ENCODE data around the gene HORMAD2. TPM values are rescaled to one million over a fixed set of nuclear protein-coding genes. Genes with fewer than 3 reads are reported as not detected.

The HORMAD2 gene
- total RNA-seq, 1 donor from 2014 or later, result not detected

GRCh38 chr22:30117256-30117655, 37.0 kb downstream of the HORMAD2 start:
- Histone ChIP-seq H3K4me3 (no peak overlapping the region), H3K4me1 (no peaks in the 10 kb centered on the region), H3K27me3 (ENCODE audit: low read depth) (peaks cover 31% of the 10 kb centered on the region), H3K27ac (replicated peaks) (no peak overlapping the region), H3K9me3 (replicated peaks) (no peaks in the 10 kb centered on the region), H3K36me3 (no peaks in the 10 kb centered on the region)
- intact Hi-C loops (cut with micrococcal nuclease), result no loop called here
- DNase-seq, result no peak
- no peak for TF ChIP-seq CTCF (IDR thresholded peaks at IDR 0.05; ENCODE audit: borderline replicate concordance)

- intact Hi-C loops (cut with micrococcal nuclease), result no loop called here
- TF ChIP-seq CTCF (IDR thresholded peaks at IDR 0.05; ENCODE audit: borderline replicate concordance), result no peak
- no peaks in the 10 kb centered on the region for H3K36me3 ChIP-seq
- H3K4me1 ChIP-seq, result no peaks in the 10 kb centered on the region
- no peak overlapping the region for H3K4me3 ChIP-seq
- H3K27me3 ChIP-seq (ENCODE audit: low read depth), result peaks cover 42% of the 10 kb centered on the region
- H3K9me3 ChIP-seq (replicated peaks), result no peaks in the 10 kb centered on the region
- no peak for DNase-seq
- no peak overlapping the region for H3K27ac ChIP-seq (replicated peaks)
These were observed 38.0 kb downstream of the HORMAD2 start for GRCh38 chr22:30118291-30118690.

DNA sequence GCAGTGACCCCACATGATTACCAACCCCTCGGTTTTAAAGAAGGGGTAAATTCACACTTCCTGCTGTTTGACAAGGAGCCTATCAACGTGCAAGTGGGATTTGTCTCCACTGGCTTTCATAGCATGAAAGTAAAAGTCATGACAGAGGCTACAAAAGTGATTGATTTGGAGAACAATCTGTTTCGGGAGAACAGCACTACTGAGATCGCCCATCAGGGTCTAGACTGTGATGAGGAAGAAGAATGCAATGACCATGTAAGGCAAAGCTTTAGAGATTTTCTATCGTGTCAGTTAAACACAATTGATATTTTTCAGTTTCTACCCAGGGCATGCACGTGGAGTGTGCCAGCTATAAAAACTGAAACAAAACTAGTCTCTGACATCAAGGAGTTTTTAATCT, 41.7 kb downstream of the HORMAD2 start:
- intact Hi-C loops (cut with micrococcal nuclease), result no loop called here
- no peak for DNase-seq
- no peaks in the 10 kb centered on the region for H3K9me3 ChIP-seq (replicated peaks)
- no peak overlapping the region for H3K27ac ChIP-seq (replicated peaks)
- no peak overlapping the region for H3K4me3 ChIP-seq
- peaks cover 74% of the 10 kb centered on the region for H3K27me3 ChIP-seq (ENCODE audit: low read depth)
- no peak for TF ChIP-seq CTCF (IDR thresholded peaks at IDR 0.05; ENCODE audit: borderline replicate concordance)
- H3K4me1 ChIP-seq, result no peaks in the 10 kb centered on the region
- H3K36me3 ChIP-seq, result no peaks in the 10 kb centered on the region

DNA sequence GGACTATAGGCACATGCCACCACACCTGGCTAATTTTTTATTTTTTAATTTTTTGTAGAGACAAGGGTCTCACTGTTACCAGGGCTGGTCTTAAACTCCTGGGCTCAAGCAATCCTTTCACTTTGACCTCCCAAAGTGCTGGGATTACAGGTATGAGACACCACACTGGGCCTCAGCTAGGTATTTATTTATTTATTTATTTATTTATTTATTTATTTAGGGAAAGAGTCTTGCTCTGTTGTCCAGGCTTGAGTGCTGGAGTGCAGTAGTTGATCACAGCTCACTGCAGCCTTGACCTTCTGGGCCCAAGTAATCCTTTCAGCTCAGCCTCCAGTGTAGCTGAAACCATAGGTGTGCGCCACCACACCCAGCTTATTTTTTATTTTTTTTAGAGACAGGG, 43.2 kb downstream of the HORMAD2 start:
- intact Hi-C loops (cut with micrococcal nuclease), result no loop called here

GRCh38 chr22:30127749-30128166, 47.5 kb downstream of the HORMAD2 start:
- Histone ChIP-seq H3K27me3 (ENCODE audit: low read depth) (peaks cover 58% of the 10 kb centered on the region), H3K4me1 (no peaks in the 10 kb centered on the region), H3K27ac (replicated peaks) (no peak overlapping the region), H3K36me3 (no peaks in the 10 kb centered on the region), H3K4me3 (no peak overlapping the region), H3K9me3 (replicated peaks) (no peaks in the 10 kb centered on the region)
- no peak for DNase-seq
- intact Hi-C loops (cut with micrococcal nuclease), result no loop called here
- no peak for TF ChIP-seq CTCF (IDR thresholded peaks at IDR 0.05; ENCODE audit: borderline replicate concordance)

More for the DNA sequence above, 43.2 kb downstream of the HORMAD2 start:
- Histone ChIP-seq H3K27ac (replicated peaks) (no peak overlapping the region), H3K36me3 (no peaks in the 10 kb centered on the region), H3K4me1 (no peaks in the 10 kb centered on the region), H3K9me3 (replicated peaks) (no peaks in the 10 kb centered on the region), H3K27me3 (ENCODE audit: low read depth) (peaks cover 83% of the 10 kb centered on the region), H3K4me3 (no peak overlapping the region)
- TF ChIP-seq CTCF (IDR thresholded peaks at IDR 0.05; ENCODE audit: borderline replicate concordance), result no peak
- DNase-seq, result no peak

DNA sequence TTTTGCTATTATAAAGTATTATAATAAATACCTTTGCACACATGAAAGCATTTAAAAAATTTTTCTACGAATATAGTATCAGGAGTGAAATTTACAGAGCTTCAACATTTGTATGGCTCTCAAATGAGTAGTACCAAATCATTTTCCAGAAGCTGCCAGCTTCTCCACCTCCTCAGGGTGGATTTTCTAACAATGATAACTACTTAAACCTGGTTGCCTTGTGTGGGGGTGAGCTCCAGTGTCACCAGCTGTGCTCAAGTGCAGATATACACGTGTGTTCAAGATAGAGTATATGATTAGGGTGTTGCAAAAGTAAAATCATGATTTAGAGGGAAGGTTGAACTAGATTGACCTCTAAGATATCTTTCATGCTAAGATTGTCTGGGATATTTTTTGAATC, 48.2 kb downstream of the HORMAD2 start:
- Histone ChIP-seq H3K36me3 (no peaks in the 10 kb centered on the region), H3K9me3 (replicated peaks) (no peaks in the 10 kb centered on the region), H3K4me1 (no peaks in the 10 kb centered on the region), H3K27me3 (ENCODE audit: low read depth) (peaks cover 55% of the 10 kb centered on the region), H3K27ac (replicated peaks) (no peak overlapping the region), H3K4me3 (no peak overlapping the region)
- intact Hi-C loops (cut with micrococcal nuclease), result no loop called here
- TF ChIP-seq CTCF (IDR thresholded peaks at IDR 0.05; ENCODE audit: borderline replicate concordance), result no peak
- no peak for DNase-seq

Measured in left ventricle myocardium inferior (tissue), 1 donor.